ENCODE results near the gene WHAMM.
"Not testable (repeated sequence)": the region's sequence is repeated elsewhere in the genome, so short reads cannot be mapped to it uniquely, and the experiment has no call there.

The WHAMM gene

GRCh38 chr15:82865981-82866380 lies 56.6 kb downstream of the WHAMM start:
- not testable (repeated sequence) for DNase-seq (ENCODE audit: low read depth)

DNA sequence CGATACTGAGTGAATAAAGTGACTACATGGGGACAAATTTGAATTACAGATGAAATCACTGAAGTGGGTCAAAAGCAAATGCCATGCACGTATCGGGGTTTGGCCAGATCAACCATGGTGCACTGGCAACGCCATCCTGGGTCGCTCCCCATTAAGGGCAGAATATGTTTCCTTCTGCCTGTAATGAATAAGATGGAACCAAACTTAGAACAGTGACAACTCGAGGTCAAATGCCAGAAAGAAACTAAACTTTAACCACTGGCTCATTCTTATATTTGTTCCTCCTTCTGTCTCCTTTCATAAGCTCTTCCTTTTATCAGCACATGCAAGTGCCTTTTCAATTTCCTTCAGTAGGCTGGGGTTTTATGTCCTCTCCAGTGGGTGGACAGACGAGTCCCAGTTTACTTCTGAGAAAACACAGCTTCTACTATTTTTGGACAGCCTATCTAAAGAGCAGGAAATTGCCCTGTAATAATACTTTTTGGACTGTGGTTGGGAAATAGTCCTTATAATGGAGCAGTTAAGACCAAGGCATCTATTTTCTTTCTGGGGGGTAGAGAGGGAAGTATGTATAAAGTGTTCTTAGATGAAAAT lies 61.4 kb downstream of the WHAMM start:
- no peak for DNase-seq (ENCODE audit: low read depth)

DNA sequence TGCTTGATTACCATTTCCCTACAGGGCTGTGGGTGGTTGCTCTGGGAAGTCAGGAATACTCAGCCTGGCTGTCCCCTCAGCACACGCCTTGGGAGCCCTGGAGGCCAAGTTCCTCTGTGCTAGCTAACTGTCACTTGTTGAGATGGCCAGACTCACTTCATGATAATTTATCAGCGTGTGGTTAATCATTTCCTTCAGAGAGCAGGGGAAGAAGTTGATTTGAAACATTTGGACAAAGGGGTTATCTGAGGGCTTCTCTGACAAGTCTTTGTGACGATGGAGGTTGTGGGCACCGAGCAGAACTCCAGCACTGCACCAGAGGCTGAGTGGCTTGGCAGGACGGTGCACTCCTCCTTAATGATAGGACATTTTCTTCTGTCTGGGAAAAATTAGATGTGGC lies 61.9 kb downstream of the WHAMM start:
- DNase-seq (ENCODE audit: low read depth): no peak

- DNase-seq (ENCODE audit: low read depth): no peak
These were observed 62.5 kb downstream of the WHAMM start for GRCh38 chr15:82871832-82872484.

DNA sequence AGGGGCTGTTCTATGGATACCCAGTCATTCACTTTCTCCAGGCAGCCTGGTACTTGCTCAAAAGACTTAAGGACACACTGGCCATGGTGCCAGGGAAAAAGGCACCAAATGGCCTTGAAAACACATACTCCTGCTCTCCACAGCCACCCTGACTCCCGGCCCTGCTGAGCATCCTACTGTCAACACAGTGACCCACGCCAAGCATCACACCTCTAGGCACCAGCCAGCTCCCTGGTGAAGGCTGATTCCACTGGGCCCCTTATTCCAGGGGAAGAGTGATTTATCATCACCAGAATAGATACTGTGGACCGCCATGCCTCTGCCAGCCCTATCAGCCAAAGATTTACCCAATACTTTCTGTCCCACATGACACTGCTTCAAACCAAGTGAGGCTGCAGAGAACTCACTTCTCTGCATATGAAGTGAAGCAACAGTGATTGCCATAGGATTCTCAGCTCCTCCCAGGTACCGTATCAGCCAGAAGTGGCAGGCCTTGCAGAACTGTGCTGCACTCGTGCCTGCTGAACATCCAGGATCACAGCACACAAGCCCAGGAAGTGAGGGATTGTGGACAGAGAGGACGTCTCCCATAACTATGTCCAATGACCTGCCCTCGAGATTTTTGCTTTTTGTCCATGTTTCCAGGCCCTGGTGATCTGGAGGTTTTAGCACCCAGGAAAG lies 63.7 kb downstream of the WHAMM start:
- no peak for DNase-seq (ENCODE audit: low read depth)

DNA sequence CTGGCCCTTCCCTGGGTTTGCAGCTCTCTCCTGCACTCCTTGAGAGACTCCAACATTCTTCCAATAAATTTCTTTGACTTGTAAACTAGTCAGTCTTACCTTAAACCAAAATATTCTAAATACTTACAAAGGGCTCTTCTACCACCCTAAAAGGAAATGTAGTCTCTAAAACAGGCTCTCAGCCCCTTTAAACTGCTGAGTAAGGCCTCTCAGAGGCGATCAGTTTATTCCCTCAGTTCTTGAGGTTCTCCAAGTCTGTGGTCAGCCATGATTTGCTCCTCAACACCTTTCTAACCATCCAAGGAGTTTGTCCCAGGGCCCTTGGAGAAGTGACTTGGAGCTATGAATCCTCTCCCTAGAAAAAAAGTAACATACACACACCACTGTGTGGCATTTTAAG lies 64.8 kb downstream of the WHAMM start:
- no peak for DNase-seq (ENCODE audit: low read depth)

- no peak for DNase-seq (ENCODE audit: low read depth)
These were observed 65.5 kb downstream of the WHAMM start for GRCh38 chr15:82874961-82875360.

- peak; percentile 53 for DNase-seq (ENCODE audit: low read depth)
These were observed 66.1 kb downstream of the WHAMM start for GRCh38 chr15:82875411-82876003.

GRCh38 chr15:82877825-82878224 lies 68.4 kb downstream of the WHAMM start:
- DNase-seq (ENCODE audit: low read depth): no peak

DNA sequence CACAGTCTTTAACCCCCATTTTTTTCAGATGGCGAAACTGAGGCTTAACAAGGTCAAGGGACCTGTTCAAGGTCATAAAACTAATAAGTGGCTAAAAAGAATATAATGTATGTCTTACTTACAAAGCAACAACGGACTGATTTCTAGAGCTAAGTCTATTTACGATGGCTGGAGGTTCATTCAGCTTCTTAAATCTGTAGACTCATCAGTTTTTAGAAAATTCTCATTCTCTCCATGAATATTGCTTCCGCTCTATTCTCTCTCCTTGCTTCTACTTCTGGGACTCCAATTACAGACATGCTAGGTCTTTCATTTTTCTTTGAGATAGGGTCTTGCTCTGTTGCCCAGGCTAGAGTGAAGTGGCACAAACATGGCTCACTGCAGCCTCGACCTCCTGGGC lies 68.9 kb downstream of the WHAMM start:
- DNase-seq (ENCODE audit: low read depth): no peak

DNA sequence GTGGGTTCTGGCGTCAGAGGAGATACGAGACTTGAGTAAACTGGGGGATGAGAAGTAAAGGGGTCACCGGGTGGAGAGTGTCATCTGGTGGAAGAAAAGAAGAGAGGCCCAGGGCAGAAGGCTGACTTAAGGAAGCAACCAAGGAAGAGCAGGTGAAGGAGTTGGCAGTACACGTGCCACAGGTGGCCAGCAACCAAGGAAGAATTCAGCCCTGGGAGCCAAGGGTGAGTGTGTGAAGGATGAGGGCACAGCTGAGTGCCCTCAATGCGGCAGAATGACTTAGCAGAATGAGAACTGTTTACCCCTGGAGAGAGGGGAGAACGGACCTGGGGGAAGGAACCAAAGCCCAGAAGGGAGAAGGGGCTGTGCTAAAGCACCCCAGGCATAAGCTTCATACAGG lies 71.3 kb downstream of the WHAMM start:
- DNase-seq (ENCODE audit: low read depth): no peak

GRCh38 chr15:82881747-82882146 lies 72.3 kb downstream of the WHAMM start:
- DNase-seq (ENCODE audit: low read depth): no peak

- DNase-seq (ENCODE audit: low read depth): no peak
These were observed 73.0 kb downstream of the WHAMM start for GRCh38 chr15:82882273-82882928.

Measured in HS-5 (cell line).